Dedifferentiated amniotic fluid mesenchymal stem cell (primary cell): ENCODE data around the gene DPPA3.
"Not testable (repeated sequence)": the region's sequence is repeated elsewhere in the genome, so short reads cannot be mapped to it uniquely, and the experiment has no call there.

Experiments
- DNase-seq: peaks from one replicate; pipeline ENCODE4 v3.0.0-alpha.2; 2016; ENCODE audit errors: extremely low spot score

Gene DPPA3

DNA sequence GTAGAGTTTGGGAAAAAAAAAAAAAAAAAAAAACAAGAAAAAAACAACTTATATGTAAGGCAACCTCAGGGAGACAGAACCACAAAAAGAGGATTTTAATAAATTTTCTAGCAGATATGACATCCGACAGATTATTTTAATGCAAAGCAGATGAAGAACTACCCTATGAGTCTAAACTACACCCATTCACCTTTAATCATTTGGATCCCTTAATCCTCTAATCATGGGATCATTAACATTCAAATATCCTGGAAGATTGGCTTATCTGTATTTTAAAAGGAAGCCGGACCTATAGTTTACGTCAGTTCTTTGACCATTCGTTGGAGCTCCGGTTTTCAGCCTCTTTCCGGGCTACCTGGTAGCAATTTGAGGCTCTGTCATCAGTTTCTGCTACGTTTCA, at the start of gene DPPA3:
TSS of gene DPPA3 (plus strand) at position 301 of the 400 bp plus-strand sequence. CDS start 138 bp downstream, outside the sequence.
- DNase-seq: no peak

DNA sequence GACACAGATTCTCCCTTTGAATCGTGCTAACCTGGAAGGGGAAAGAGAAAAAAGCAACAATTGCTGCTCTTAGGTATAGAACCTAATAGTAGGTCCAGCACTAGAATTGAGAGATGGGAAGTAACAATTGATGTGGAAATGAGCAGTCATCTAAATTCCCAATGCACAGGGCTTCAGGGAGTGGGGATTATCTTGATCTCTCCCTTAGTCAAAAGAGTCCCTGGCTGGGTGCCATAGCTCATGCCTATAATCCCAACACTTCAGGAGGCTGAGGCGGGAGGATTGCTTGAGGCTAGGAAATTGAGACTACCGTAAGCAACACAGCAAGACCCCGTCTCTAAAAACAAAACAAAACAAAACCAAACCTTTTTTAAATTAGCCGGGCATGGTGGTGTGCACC, 49.5 kb upstream of the DPPA3 start:
- DNase-seq: no peak

DNA sequence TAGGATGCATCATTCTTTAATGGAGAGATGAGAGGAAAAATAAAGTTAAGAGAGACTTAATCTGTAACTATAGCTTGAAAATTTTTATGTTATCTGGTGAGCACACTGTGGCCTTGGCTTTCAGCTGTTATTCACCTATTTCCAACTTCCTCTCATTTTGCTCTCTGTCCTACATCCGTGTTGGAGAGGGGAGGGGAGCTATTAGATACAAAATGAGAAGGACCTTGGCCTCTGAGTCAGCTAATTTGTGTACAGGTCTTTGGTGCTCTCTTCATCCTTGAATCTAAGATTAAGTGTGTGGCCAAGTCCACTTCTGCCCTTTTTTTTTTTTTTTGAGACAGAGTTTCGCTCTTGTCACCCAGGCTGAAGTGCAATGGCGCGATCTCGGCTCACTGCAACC, 44.6 kb upstream of the DPPA3 start:
- DNase-seq: no peak

GRCh38 chr12:7667125-7667524, 44.1 kb upstream of the DPPA3 start:
- DNase-seq: no peak

GRCh38 chr12:7668171-7668570, 43.1 kb upstream of the DPPA3 start:
- DNase-seq: no peak

GRCh38 chr12:7675455-7675854, 35.8 kb upstream of the DPPA3 start:
- DNase-seq: not testable (repeated sequence)

DNA sequence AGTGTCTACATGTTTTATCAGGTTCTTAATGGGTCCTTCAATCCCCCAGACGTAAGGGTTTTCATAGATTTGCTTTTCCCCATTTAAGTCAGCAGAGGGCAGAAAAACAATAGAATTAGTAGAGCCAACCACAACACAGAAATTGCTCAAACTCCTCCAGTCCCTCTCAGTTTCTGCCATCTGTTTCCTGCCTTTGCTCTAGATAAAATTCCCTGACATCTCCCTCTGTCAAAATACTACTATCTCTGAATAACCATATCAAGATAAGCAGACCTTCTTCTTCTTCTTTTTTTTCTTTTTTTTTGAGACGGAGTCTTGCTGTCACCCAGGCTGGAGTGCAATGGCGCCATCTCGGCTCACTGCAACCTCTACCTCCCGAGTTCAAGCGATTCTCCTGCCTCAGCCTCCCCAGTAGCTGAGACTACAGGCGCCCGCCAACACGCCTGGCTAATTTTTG, 33.8 kb upstream of the DPPA3 start:
- peak; percentile 52 for DNase-seq

DNA sequence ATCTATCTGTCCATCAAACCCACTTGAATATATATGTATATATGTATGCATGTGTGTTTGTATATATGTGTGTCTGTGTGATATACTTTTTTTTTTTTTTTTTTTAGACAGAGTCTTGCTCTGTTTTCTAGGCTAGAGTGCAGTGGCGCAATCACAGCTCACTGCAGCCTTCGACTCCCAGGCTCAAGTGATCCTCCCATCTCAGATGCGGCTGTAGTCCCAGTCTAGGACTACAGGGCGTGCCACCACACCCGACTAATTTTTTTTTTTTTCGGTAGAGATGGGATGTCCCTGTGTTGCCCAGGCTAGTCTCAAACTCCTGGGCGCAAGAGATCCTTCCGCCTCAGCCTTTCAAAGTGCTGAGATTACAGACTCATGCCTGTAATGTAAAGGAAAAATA, 32.5 kb upstream of the DPPA3 start:
- no peak for DNase-seq

GRCh38 chr12:7679251-7680045, 31.8 kb upstream of the DPPA3 start:
- DNase-seq: no peak

DNA sequence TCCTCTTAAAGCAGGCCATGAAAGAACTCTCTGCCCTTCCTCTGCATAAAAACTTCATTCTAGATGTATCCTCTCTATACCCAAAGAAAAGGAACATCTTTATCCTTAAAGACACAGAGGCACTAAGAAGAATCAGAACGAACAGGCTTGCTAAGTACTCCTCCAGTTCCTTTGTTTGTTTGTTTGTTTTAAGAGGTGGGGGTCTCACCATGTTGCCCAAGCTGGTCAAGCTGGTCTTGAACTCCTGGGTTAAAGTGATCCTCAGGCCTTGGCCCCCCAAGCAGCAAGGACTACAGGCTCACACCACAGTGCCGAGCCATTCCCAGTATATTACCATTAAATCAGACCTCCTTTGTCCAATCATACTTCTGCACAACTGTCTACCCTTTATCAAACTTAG, 29.7 kb upstream of the DPPA3 start:
- DNase-seq: no peak

GRCh38 chr12:7693793-7694192, 17.4 kb upstream of the DPPA3 start:
- no peak for DNase-seq

DNA sequence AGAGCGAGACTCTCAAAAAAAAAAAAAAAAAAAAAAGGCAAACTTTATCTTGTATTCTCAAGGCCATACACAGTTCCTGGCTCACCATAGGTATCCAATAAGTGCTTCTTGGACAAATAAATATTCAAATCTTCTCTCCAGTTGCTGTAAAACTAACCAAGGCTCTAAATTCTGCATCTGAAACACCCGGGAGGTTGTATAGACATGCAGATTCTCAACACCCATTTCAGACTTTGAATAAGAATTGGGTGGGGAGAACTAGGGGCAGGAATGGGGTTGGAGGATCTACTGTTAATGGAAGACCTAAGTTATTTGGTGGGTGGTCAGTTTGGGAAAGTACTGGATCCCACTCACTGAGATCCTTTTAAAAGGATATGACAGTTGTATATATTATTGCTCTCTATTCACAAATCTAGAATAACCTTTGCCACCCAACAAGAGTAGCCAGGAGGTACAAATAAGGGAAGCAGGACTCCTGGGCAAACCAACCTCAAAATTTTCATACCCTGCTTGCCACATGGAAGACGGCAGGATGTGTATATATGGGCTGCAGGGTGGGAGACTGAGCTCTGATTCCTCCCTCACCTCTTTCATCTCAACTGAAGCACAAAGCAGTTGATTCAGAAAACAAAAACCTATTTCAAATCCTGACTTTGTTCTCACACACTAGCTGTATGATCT, 16.5 kb upstream of the DPPA3 start:
- DNase-seq: no peak

DNA sequence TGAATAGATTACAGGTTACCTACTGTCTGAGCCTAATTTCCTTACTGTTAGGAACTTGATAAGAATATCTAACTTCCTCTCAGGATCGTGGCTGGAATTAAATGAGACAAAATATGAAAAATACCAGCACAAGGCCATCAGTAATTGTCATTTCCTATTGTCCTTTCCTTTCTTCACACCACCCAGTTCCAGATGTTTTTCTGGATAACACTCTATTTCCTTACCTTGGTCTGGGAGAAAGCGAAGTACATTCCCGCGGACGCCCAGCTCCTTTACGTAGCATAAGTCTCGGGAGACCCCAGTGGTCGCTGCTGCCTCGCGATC, 16.0 kb upstream of the DPPA3 start:
- no peak for DNase-seq

DNA sequence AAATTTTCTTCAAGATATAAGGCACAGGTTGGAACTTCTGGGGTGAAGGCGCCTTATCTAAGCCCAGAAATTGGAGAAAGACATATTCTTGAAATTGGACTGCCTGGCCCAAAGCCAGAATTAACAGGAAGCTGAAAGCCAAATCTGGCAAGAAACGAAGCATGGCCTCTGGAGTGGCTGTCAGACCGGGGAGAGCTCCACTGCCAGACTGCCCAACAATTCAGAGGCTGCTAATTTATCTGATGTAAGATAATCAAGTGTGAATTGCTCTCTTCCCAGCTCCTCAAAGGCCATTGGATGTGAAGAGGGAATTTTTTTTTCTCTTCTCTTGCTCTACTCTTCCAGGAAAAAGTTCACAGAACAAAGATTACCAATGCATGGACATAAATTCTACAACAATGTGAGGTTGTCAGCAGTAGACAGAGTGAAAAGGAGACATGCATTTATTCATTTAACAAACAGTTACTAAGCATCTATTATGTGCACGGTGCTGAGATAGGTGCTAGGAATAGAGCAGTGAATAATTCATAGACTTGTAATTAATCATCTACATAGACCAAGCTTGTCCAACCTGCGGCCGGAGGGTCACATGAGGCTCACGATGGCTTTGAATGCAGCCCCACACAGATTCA, 15.6 kb upstream of the DPPA3 start, which contains the start of gene GDF3:
TSS of gene GDF3 (minus strand) at position 210 of the 632 bp plus-strand sequence. CDS start at position 163, 47 bp downstream.
- DNase-seq: no peak

DNA sequence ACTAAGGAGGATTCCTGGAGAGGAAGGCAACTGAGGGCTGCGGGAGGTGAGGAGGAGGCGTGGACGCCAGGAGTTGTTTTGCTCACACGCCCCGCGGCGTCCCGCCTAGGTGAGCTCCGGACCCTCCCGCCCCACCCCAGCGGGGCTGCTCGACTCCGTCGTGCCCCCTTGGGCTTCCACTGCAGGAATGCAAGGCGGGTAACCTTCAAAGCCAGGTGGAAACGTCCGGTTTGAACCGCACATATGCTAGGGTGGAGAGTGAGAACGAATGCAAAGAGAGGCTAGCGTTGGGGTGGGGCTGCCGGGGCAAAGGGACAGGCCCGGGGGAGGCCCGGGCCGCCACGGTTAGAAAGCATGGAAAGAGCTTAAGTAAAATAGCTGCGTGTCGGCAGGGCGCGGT, 5.4 kb upstream of the DPPA3 start:
- DNase-seq: no peak

- no peak for DNase-seq
Measured at GRCh38 chr12:7709969-7710675, 1.1 kb upstream of the DPPA3 start.

DNA sequence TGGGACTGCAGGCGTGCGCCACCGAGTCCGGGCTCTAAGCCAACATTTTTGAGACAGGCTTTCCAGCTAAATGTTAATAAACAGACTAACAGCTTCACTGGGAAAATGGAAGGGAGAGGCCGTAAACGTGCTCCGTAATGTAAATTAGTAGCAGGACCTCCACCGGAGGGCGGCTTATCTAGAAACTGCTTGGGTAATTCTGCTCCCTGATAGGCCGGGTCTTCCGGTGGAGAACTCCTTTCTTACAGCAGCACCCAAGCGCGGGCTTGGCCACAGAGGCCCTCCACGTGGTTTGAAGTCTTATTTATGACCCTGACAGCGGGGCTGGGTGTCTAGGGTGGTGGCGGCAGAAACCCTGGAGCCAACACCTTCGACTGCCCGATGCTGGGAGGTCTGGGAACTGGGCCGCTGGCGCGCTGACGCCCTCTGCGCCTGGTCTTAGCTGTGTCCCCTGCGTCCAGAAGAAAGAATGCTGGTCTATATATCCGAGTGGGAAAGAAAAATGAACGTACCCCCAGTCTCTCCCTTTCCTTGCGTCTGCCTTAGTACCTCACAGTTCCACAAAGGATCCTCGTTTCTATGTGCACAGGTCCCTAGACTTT, 1.7 kb downstream of the DPPA3 start:
- no peak for DNase-seq

GRCh38 chr12:7716381-7716780, 5.1 kb downstream of the DPPA3 start:
- no peak for DNase-seq

GRCh38 chr12:7719946-7720730, 8.9 kb downstream of the DPPA3 start:
- no peak for DNase-seq

- DNase-seq: no peak
Measured at GRCh38 chr12:7723926-7724325, 12.7 kb downstream of the DPPA3 start.

- DNase-seq: no peak
Measured at GRCh38 chr12:7729746-7730145, 18.5 kb downstream of the DPPA3 start.
